HuH-7 (cell line): Measurements from ENCODE around the gene RBPMS2.

Experiments used
- DNase-seq: peaks from one replicate; pipeline ENCODE4 v3.0.0; 2011; ENCODE audit warnings: low spot score

The RBPMS2 gene

GRCh38 chr15:64691896-64692565 lies 83.4 kb downstream of the RBPMS2 start:
- no peak for DNase-seq

- DNase-seq: no peak
Observed at GRCh38 chr15:64690578-64691296, 84.7 kb downstream of the RBPMS2 start.

- DNase-seq: no peak
Observed at GRCh38 chr15:64690008-64690407, 85.4 kb downstream of the RBPMS2 start.
